Measurements from ENCODE around the gene ZNF474.

Gene ZNF474

DNA sequence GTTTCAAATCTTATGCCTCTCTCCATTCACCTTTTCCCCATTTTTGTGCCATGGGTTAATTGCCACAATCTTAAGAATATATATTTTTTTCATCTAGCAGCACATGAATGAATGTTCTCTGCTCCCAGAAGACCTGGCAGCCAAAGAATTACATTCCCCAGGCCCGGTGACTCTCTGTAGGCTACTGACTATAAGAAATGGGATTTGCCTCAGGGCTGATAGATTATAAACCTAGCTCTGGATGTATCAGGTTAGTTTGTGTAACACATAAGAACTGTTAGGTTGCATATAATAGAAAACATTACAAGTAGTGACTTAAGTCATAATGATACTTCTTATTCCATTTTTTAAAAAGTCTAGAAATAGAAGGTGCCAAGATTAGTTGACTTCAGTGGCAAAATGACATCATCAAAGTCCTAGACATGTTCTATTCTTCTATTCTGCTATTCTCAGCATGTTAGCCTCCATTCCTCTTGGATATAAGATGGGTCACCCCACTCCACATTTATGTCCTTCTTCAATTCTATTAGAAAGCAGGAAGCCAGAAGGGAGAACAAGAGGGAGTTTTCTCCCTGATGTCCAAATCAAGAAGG, 10.9 kb upstream of the ZNF474 start:
- no peak for TF ChIP-seq CTCF (conservative IDR thresholded peaks at IDR 0.05; ENCODE audit: low read depth, low read length)
- H3K4me3 ChIP-seq (ENCODE audit: low read length): no peak overlapping the region
- DNase-seq (ENCODE audit: low read depth): no peak

DNA sequence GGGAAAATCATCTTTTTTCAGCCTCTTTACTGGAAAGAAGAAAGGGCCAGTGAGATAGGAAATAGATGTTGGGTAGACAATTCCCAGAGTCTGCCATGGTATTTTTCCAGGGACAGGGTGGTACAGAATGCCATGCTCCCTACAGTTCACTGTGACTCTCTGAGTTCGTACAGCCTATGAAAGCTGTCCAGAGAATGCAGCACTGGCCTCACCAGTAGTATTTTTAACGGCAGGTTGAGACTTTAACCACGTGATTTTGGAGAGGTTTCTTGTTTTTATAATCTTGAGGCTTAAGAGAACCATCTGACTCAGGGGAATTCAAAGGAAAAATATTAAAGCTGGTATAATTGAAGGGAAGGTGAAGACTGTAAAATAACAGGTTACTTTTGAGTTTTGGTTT, 10.1 kb upstream of the ZNF474 start:
- no peak overlapping the region for H3K4me3 ChIP-seq (ENCODE audit: low read length)
- no peak for TF ChIP-seq CTCF (conservative IDR thresholded peaks at IDR 0.05; ENCODE audit: low read depth, low read length)
- peak; percentile 43 for DNase-seq (ENCODE audit: low read depth)

GRCh38 chr5:122120493-122120892, 8.9 kb upstream of the ZNF474 start:
- no peak for TF ChIP-seq CTCF (conservative IDR thresholded peaks at IDR 0.05; ENCODE audit: low read depth, low read length)
- no peak for DNase-seq (ENCODE audit: low read depth)
- no peak overlapping the region for H3K4me3 ChIP-seq (ENCODE audit: low read length)

- no peak for TF ChIP-seq CTCF (conservative IDR thresholded peaks at IDR 0.05; ENCODE audit: low read depth, low read length)
- no peak overlapping the region for H3K4me3 ChIP-seq (ENCODE audit: low read length)
- DNase-seq (ENCODE audit: low read depth): no peak
Measured at GRCh38 chr5:122120957-122121356, 8.4 kb upstream of the ZNF474 start.

DNA sequence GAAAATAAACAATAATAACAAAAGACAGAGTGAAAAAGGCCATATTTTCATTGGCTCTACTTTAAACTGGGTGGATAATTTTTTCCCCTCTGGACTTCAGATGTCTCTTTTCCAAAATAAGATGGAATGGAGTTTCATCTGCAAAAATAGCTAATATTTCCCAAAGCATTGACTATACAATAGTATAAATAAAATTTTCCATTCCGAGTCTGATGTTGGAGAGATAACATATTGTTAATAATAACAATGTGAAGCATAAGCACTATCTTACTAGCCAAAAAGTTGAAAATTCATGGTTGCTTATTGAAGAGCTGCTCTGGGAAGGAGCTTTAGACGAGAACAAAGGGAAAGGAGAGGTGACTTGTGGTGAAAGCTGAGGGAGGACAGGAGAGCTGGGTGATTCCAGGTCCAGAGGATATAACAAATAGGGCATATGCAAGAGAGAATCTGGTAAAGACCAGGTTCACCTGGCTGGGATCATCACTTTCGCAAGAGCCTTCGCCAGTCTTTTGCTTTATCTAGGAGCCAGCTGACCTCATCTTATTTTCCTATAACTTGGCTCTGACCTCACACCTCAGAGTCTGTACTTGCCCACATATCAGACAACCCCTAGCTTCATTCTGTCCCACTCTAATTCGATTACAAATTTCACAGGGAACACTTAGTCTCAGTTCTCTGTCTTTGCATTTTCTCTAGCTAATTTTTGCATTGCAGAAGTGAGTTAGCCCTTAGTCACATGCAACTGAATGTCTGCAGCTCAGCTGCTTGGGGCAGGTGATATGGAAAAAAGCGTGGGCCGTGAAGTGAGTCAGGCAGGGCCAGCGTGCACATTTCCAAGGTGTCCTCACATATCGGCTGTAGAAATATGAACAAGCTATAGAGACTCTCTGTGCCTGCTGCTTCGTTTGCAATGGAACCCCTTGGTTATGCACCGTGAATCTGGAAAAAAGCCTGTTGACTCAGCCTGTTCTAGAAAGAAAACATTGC, 7.6 kb upstream of the ZNF474 start:
- no peak overlapping the region for H3K4me3 ChIP-seq (ENCODE audit: low read length)
- TF ChIP-seq CTCF (conservative IDR thresholded peaks at IDR 0.05; ENCODE audit: low read depth, low read length): no peak
- DNase-seq (ENCODE audit: low read depth): no peak

DNA sequence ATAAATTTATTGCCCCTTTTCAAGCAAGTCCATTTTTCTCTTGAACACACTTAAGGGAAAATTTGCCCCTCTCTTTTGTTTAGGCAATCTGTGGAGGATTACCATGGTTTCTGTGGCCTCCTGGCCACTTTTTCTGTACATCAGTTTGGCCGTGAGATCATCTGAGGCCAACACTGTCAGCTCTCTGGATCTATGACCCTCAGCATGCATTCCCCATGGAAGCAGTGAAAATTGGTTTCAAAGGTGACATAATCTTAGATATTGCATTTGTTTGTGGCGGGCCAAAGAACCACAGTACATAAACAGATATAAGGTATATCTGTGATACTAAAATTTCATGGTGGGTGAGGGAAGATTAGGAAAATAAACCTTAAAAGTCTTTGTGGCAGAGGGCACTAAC, 4.6 kb upstream of the ZNF474 start:
- TF ChIP-seq CTCF (conservative IDR thresholded peaks at IDR 0.05; ENCODE audit: low read depth, low read length): no peak
- no peak overlapping the region for H3K4me3 ChIP-seq (ENCODE audit: low read length)
- no peak for DNase-seq (ENCODE audit: low read depth)
